ENCODE measurements around the gene FREM2. TPM values are rescaled to one million over a fixed set of nuclear protein-coding genes. Genes with fewer than 3 reads are reported as not detected.

Gene FREM2
- total and polyA plus RNA-seq, 8 donors = 1.4 to 9.8 (median 6.3) TPM

- TF ChIP-seq, protein P1, sequence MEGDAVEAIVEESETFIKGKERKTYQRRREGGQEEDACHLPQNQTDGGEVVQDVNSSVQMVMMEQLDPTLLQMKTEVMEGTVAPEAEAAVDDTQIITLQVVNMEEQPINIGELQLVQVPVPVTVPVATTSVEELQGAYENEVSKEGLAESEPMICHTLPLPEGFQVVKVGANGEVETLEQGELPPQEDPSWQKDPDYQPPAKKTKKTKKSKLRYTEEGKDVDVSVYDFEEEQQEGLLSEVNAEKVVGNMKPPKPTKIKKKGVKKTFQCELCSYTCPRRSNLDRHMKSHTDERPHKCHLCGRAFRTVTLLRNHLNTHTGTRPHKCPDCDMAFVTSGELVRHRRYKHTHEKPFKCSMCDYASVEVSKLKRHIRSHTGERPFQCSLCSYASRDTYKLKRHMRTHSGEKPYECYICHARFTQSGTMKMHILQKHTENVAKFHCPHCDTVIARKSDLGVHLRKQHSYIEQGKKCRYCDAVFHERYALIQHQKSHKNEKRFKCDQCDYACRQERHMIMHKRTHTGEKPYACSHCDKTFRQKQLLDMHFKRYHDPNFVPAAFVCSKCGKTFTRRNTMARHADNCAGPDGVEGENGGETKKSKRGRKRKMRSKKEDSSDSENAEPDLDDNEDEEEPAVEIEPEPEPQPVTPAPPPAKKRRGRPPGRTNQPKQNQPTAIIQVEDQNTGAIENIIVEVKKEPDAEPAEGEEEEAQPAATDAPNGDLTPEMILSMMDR (IDR thresholded peaks at IDR 0.05) = no peak
- intact Hi-C loops (cut with DNase I) = no loop called here
- H3K36me3 ChIP-seq = no peaks in the 10 kb centered on the region
- ATAC-seq (peak; percentile 42 to 51 (median 46)), FAIRE-seq (no peak), DNase-seq (no peak)
- no peaks in the 10 kb centered on the region for H3K27me3 ChIP-seq
- 18 to 24% methylated on average over 3 of the region's 3 CpGs for WGBS, 2 donors
- H3K27ac ChIP-seq = no peak overlapping the region
- H3K4me3 ChIP-seq = no peak overlapping the region
- no peaks in the 10 kb centered on the region for H3K9me3 ChIP-seq
- peaks cover 0 to 28% (median 18%) of the 10 kb centered on the region in 3 donors for H3K4me1 ChIP-seq
Measured at GRCh38 chr13:38868399-38868798, 181.5 kb downstream of the FREM2 start.

DNA sequence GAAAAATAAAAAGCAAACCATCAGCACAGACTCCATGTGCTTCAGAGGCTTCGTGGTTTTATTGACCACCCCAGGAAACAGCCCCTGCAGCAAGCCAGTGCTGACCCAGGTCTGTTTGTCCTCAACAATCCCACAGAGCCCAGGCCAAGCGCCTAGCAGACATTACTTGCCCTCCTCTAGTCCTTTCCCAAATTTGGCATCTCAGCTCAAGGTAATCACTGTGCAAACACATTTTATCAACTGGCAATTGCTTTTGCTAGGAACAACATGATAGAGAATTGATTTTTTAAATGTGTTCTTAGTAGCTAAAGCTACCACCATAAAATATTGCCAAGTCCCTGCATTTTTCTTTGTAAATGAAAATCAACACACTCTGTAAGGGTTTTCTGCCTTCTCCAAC, 182.0 kb downstream of the FREM2 start:
- Histone ChIP-seq H3K27me3 (no peaks in the 10 kb centered on the region), H3K27ac (no peak overlapping the region), H3K36me3 (no peaks in the 10 kb centered on the region), H3K4me3 (no peak overlapping the region), H3K4me1 (peaks cover 0 to 28% (median 18%) of the 10 kb centered on the region in 3 donors), H3K9me3 (no peaks in the 10 kb centered on the region)
- WGBS, 2 donors = 13 to 17% methylated on average over 2 of the region's 2 CpGs
- TF ChIP-seq, protein P1 (IDR thresholded peaks at IDR 0.05) = no peak
- ATAC-seq = peak; percentile 69 to 89 (median 84)
- FAIRE-seq = no peak
- DNase-seq = peak in 2 of 6 donors; percentile 14 to 21
- intact Hi-C loops (cut with DNase I) = no loop called here

DNA sequence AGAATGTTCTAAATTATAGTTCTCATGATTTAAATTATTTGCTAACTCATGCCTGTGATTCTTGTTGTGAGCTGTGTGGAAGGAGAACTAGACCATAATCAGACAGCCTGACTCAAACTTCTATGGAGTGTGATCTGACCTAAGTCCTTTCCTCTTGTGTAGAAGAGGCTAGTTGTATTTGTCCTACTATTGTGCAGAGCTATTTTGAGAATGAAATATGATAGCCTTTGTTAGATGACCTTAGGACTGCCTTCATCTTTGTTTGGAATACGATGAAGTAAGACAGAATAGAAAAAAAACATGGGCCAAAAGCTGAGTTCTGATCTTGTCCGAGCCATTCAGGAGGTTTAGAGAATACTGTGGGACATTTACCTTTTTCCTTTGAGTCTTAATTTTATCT, 184.4 kb downstream of the FREM2 start:
- TF ChIP-seq, protein P1 (IDR thresholded peaks at IDR 0.05) = no peak
- no peak for FAIRE-seq
- intact Hi-C loops (cut with DNase I) = no loop called here
- Histone ChIP-seq H3K27me3 (no peaks in the 10 kb centered on the region), H3K36me3 (peaks cover 0 to 8% (median 0%) of the 10 kb centered on the region in 3 donors), H3K27ac (no peak overlapping the region), H3K4me1 (peaks cover 0 to 28% (median 18%) of the 10 kb centered on the region in 3 donors), H3K4me3 (no peak overlapping the region), H3K9me3 (no peaks in the 10 kb centered on the region)
- ATAC-seq = no peak
- 25 to 28% methylated on average over 2 of the region's 2 CpGs for WGBS, 2 donors
- no peak for DNase-seq

DNA sequence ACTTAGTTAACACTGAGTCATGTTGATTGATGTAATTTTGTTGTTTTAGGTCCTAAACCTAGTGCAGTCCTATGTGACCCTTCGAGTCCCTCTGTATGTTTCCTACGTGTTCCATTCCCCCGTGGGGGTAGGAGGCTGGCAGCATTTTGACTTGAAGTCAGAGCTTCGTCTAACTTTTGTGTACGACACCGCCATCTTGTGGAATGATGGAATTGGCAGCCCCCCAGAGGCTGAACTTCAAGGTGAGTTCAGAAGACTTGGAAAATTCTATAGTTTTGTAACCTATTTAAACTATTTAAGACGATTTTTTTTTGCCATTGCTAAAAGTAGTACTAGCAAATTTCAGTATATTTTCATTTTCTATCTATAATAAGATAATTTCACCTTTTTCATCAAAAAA, 185.8 kb downstream of the FREM2 start:
- DNase-seq (peak in 5 of 6 donors; percentile 12 to 59 (median 23)), FAIRE-seq (no peak), ATAC-seq (peak in 1 of 4 donors; percentile 50)
- Histone ChIP-seq H3K27ac (no peak overlapping the region), H3K36me3 (peaks cover 0 to 10% (median 0%) of the 10 kb centered on the region in 3 donors), H3K4me1 (peaks cover 0 to 28% (median 18%) of the 10 kb centered on the region in 3 donors), H3K9me3 (no peaks in the 10 kb centered on the region), H3K27me3 (no peaks in the 10 kb centered on the region), H3K4me3 (no peak overlapping the region)
- intact Hi-C loops (cut with DNase I) = no loop called here
- 48 to 73% methylated on average over 7 of the region's 7 CpGs for WGBS, 2 donors
- TF ChIP-seq, protein P1 (IDR thresholded peaks at IDR 0.05) = peak in 2 of 4 donors; percentile 12 to 15

GRCh38 chr13:38875186-38875875, 188.5 kb downstream of the FREM2 start:
- ATAC-seq = no peak
- H3K27me3 ChIP-seq = no peaks in the 10 kb centered on the region
- no peak for DNase-seq
- no peak overlapping the region for H3K4me3 ChIP-seq
- 87 to 93% methylated on average over 1 of the region's 1 CpG for WGBS, 2 donors
- H3K36me3 ChIP-seq = peaks cover 0 to 10% (median 5%) of the 10 kb centered on the region in 3 donors
- TF ChIP-seq, protein P1 (IDR thresholded peaks at IDR 0.05) = no peak
- no peaks in the 10 kb centered on the region for H3K9me3 ChIP-seq
- peaks cover 0 to 4% (median 0%) of the 10 kb centered on the region in 3 donors for H3K4me1 ChIP-seq
- intact Hi-C loops (cut with DNase I) = no loop called here
- no peak for FAIRE-seq
- H3K27ac ChIP-seq = no peak overlapping the region

Measured in pancreas (tissue), 10 donors.